Measurements from ENCODE around the gene GRIA1.

GRIA1 gene

GRCh38 chr5:153618307-153618706 lies 127.8 kb downstream of the GRIA1 start:
- no peak for DNase-seq

GRCh38 chr5:153618867-153619266 lies 128.4 kb downstream of the GRIA1 start:
- DNase-seq, result no peak

- DNase-seq, result no peak
Observed at GRCh38 chr5:153619771-153620170, 129.3 kb downstream of the GRIA1 start.

- DNase-seq, result no peak
Observed at GRCh38 chr5:153623124-153623523, 132.7 kb downstream of the GRIA1 start.

- no peak for DNase-seq
Observed at GRCh38 chr5:153623751-153624450, 133.4 kb downstream of the GRIA1 start.

- DNase-seq, result no peak
Observed at GRCh38 chr5:153624451-153624765, 133.9 kb downstream of the GRIA1 start.

- no peak for DNase-seq
Observed at GRCh38 chr5:153625826-153626354, 135.4 kb downstream of the GRIA1 start.

GRCh38 chr5:153626836-153627235 lies 136.4 kb downstream of the GRIA1 start:
- no peak for DNase-seq

- DNase-seq, result no peak
Observed at GRCh38 chr5:153629027-153629895, 138.8 kb downstream of the GRIA1 start.

GRCh38 chr5:153630546-153630945 lies 140.1 kb downstream of the GRIA1 start:
- no peak for DNase-seq

GRCh38 chr5:153632748-153633290 lies 142.3 kb downstream of the GRIA1 start:
- DNase-seq, result no peak

GRCh38 chr5:153636670-153637451 lies 146.4 kb downstream of the GRIA1 start:
- no peak for DNase-seq

GRCh38 chr5:153640293-153640692 lies 149.8 kb downstream of the GRIA1 start:
- DNase-seq, result no peak

GRCh38 chr5:153641183-153641688 lies 150.8 kb downstream of the GRIA1 start:
- no peak for DNase-seq

GRCh38 chr5:153654504-153655200 lies 164.2 kb downstream of the GRIA1 start:
- no peak for DNase-seq

GRCh38 chr5:153655201-153655510 lies 164.7 kb downstream of the GRIA1 start:
- no peak for DNase-seq

GRCh38 chr5:153658149-153658548 lies 167.7 kb downstream of the GRIA1 start:
- DNase-seq, result no peak

- no peak for DNase-seq
Observed at GRCh38 chr5:153658606-153659005, 168.1 kb downstream of the GRIA1 start.

GRCh38 chr5:153659039-153659736 lies 168.7 kb downstream of the GRIA1 start:
- no peak for DNase-seq

- peak; percentile 62 for DNase-seq
Observed at GRCh38 chr5:153660919-153661318, 170.4 kb downstream of the GRIA1 start.

- no peak for DNase-seq
Observed at GRCh38 chr5:153661897-153662296, 171.4 kb downstream of the GRIA1 start.

- DNase-seq, result no peak
Observed at GRCh38 chr5:153670101-153670500, 179.6 kb downstream of the GRIA1 start.

All from NCI-H446 treated with DMSO at 0.1 percent for 48 hours (cell line).